T-helper 1 cell (primary cell): ENCODE measurements around the gene SSC4D.
"Not testable (repeated sequence)": the region's sequence is repeated elsewhere in the genome, so short reads cannot be mapped to it uniquely, and the experiment has no call there.

ENCODE experiments used
- DNase-seq, 5 donors: peaks; one replicate each; pipeline ENCODE4 v3.0.0-alpha.2; 2012 to 2020
- total RNA-seq, 4 donors: gene quantifications; one replicate each; lab custom pipeline; 2026; lab: John Stamatoyannopoulos, UW

The SSC4D gene
- 0 to 0.24 (median 0.12) reads per million in 4 donors for total RNA-seq

- no peak for DNase-seq
Measured at GRCh38 chr7:76409537-76409936, at the start of gene SSC4D. Gene SSC4D, minus strand, starts transcription at chr7:76409697. Its CDS starts 5,258 bp downstream, at chr7:76404439.

GRCh38 chr7:76458504-76458903 is 49.0 kb upstream of the SSC4D start:
- DNase-seq: not testable (repeated sequence)

DNA sequence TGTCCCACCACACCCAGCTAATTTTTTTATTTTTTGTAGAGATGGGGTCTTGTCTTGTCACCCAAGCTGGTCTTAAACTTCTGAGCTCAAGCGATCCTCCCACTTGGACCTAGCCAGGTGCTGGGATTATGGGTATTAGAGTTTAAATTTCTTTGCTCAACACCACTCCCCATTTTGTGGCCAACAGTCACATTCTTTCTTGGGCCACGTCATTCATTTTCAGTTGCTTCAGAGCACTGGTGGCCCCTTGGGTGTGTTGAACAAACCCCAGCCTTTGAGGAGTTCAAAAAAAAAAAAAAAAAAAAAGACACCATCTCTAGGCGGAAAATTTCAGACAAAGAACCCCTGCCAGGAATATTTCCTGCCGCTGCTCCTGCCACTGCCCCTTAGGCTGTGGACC is 47.5 kb upstream of the SSC4D start:
- not testable (repeated sequence) for DNase-seq

DNA sequence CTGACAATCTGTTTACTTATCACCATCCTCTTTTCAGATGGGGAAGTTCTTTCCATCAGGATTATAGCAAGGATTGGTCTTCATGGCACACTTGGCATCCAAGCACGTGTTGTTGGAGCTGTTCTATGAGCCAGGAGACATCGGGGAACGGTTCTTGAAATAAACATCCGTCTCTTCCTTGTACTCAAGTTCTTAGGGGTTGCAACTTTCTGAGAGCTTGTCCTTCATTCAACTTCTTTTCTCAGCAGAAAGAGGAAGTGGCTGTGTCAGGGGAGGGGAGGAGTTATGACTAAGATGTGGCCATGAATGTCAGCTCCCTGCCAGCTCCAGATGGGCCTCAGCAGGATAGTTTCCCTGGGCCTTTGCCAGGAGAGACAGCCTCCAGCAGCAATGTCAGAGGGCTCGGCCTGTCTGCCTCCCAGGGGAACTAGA is 36.1 kb upstream of the SSC4D start:
- DNase-seq: peak in 1 of 5 donors; percentile 44

DNA sequence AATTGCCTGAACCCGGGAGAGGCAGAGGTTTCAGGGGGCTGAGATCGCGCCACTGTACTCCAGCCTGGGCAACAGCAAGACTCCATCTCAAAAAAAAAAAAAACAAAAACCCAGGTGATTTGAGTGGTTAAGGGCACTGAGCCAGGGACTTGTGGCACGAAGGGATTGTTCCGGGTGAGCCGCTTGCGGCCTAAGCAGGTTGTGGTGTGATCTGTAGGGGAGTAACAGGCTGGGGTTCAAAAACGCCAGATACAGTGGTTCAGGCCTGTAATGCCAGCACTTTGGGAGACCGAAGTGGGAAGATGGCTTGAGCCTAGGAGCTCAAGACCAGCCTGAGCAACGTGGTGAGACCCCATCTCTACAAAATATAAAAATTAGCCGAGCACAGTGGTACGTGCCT is 34.3 kb upstream of the SSC4D start:
- DNase-seq: not testable (repeated sequence)

DNA sequence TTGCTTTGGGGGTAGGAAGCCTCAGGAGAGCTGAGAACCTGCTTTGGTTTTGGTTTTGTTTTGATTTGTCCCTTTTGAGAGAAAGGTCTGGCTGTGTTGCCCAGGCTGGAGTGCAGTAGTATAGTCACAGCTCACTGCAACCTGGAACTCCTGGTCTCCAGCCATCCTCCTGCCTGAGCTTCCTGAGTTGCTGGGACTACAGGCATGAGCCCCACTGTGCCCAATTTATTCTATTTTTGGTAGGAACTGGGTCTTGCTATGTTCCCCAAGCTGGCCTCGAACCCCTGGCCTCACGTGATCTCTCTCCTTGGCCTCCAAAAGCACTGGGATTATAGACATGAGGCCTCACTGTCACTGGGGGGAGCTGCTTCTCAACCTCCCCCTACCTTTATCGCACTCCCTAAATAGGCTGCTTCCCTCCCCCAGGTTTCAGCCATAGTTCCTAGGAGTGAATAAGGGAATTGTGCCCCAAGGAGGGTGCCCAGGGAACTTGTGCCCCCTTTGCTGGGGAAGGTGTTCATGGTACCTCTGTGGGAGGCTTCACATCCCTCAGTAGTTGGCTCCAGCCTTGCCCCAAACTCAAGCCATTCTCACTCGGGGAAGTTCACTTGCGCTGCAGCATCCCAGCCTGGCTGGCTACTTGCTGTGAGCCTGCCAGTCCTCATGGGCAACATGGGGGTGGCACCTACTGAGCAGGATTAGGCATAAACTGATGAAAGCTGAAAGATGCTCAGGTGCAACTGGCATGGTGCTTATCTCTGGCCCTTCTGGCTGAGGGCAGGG is 33.4 kb upstream of the SSC4D start:
- not testable (repeated sequence) for DNase-seq

GRCh38 chr7:76441792-76442191 is 32.3 kb upstream of the SSC4D start:
- not testable (repeated sequence) for DNase-seq

DNA sequence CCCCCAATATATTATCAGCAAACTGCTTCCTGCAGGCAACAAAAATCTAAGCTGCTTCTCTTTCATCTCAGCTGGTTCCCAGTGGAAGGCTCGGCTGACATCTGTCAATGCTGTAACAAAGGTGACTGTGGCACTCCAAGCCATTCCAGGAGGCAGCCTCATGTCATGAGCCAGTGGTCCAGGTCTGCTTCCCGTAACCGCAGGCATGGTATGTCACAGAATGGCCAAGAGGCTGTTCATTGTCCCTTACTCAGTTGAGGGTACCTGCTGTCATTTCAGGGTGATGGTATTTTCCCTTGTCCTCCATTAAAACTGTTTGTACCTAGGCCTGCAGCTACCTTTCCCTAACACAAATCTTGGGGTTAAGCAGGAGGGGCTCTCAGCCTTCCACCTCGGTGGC is 30.9 kb upstream of the SSC4D start:
- not testable (repeated sequence) for DNase-seq

- DNase-seq: not testable (repeated sequence)
Measured at GRCh38 chr7:76439120-76439888, 29.8 kb upstream of the SSC4D start.

DNA sequence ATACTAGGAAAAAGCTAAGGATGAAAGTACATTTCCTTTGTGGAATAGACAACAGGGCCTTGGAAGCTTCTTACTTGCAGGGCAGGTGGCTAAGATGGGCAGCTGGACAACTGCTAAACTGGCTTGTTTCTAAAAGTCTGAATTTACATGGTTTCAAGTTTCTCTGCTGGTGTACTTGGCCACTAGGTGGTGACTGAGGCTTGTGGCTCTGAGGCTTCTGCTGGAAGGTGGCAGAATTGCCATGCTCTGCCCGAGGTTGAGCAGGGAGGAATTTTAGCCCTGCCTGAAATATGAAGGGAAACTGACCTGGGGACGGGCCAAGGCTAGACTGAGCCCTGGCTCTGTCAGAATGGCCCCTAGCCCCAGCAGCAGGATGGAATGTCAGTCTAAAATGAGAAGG is 28.4 kb upstream of the SSC4D start:
- peak in 3 of 5 donors; percentile 44 to 50 (median 45) for DNase-seq

GRCh38 chr7:76430836-76431235 is 21.3 kb upstream of the SSC4D start:
- DNase-seq: no peak

DNA sequence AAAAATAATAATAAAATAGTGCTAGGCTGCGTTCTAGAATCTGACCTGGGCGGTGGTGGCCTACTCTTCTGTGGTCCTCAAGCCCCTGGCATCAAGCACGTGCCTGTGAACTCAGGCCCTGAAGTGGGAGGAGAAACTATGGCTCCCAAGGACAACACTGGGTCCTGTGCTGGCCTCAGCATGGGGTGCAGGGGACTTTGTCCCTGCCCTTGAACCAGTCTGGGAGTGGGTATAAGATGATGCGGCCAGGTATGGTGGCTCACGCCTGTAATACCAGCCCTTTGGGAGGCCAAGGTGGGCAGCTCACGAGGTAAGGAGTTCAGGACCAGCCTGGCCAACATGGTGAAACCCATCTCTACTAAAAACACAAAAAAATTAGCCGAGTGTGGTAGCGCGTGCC is 20.7 kb upstream of the SSC4D start:
- no peak for DNase-seq

- DNase-seq: no peak
Measured at GRCh38 chr7:76428868-76429805, 19.6 kb upstream of the SSC4D start.

GRCh38 chr7:76428149-76428823 is 18.8 kb upstream of the SSC4D start:
- no peak for DNase-seq

DNA sequence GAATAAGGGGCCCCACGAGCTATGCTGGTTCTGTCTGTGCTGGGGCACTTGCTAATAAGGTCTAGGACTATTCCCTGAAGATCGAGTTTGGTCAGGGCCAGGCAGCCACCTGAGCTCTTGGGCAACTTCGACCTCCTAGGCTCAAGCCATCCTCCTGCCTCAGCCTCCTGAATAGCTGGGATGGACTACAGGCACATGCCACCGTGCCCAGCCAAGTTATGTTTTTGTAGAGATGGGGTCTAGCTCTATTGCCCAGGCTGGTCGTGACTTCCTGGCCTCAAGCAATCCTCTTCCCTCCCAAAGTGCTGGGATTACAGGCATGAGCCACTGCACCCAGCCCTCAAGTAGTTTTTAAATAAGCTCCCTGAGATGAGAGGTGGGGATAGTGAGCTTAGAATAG is 18.1 kb upstream of the SSC4D start:
- DNase-seq: no peak

- no peak for DNase-seq
Measured at GRCh38 chr7:76426246-76426645, 16.7 kb upstream of the SSC4D start.

GRCh38 chr7:76425558-76425957 is 16.1 kb upstream of the SSC4D start:
- DNase-seq: not testable (repeated sequence)

GRCh38 chr7:76425156-76425555 is 15.7 kb upstream of the SSC4D start:
- no peak for DNase-seq

DNA sequence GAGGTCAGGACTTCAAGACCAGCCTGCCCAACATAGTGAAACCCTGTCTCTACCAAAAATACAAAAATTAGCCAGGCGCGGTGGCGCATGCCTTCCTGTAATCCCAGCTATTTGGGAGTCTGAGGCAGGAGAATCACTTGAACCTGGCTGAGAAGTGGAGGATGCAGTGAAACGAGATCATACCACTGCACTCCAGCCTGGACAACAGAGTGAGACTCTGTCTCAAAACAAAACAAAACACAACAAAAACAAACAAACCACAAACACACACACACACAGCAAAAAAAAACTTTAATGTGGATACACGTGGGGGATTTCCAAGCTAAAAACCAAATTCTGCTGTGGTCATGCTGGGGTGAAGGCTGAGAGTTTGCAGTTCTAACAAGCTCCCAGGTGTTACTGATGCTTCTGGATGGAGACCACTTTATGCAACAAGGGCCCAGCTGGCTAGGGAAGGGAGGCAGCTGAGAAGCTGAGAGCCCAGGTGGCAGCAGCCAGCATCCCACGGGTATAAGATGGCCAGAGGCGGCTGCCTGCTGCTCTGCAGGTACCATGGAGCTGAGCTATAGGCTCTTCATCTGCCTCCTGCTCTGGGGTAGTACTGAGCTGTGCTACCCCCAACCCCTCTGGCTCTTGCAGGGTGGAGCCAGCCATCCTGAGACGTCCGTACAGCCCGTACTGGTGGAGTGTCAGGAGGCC is 15.1 kb upstream of the SSC4D start, which contains the start of gene ZP3:
ZP3 (plus strand) TSS at position 538 of the 699 bp plus-strand sequence; CDS start at position 553, 15 bp downstream.
- DNase-seq: peak in 1 of 5 donors; percentile 48

- DNase-seq: no peak
Measured at GRCh38 chr7:76423666-76424412, 14.3 kb upstream of the SSC4D start.
